ENCODE results near the gene ZNF710. TPM values are rescaled to one million over a fixed set of nuclear protein-coding genes. Genes with fewer than 3 reads are reported as not detected.

The ZNF710 gene
- total RNA-seq, 1 donor from 2014 or later, result 26.8 TPM

GRCh38 chr15:90022905-90023700 lies 22.0 kb downstream of the ZNF710 start:
- H3K36me3 ChIP-seq (ENCODE audit: control insufficient read depth, insufficient read depth, low read length), result no peaks in the 10 kb centered on the region
- TF ChIP-seq CTCF (IDR thresholded peaks at IDR 0.05; ENCODE audit: insufficient read depth, low read length, poor library complexity, severe bottlenecking), result no peak
- H3K27me3 ChIP-seq (ENCODE audit: control insufficient read depth, insufficient read depth, low read length), result no peaks in the 10 kb centered on the region
- H3K4me3 ChIP-seq (ENCODE audit: low read depth, low read length), result no peak overlapping the region
- DNase-seq (ENCODE audit: low read depth), result no peak

- Histone ChIP-seq H3K36me3 (ENCODE audit: control insufficient read depth, insufficient read depth, low read length) (no peaks in the 10 kb centered on the region), H3K27me3 (ENCODE audit: control insufficient read depth, insufficient read depth, low read length) (no peaks in the 10 kb centered on the region), H3K4me3 (ENCODE audit: low read depth, low read length) (no peak overlapping the region)
- no peak for TF ChIP-seq CTCF (IDR thresholded peaks at IDR 0.05; ENCODE audit: insufficient read depth, low read length, poor library complexity, severe bottlenecking)
- DNase-seq (ENCODE audit: low read depth), result no peak
These were observed 23.3 kb downstream of the ZNF710 start for GRCh38 chr15:90024406-90024805.

- no peaks in the 10 kb centered on the region for H3K36me3 ChIP-seq (ENCODE audit: control insufficient read depth, insufficient read depth, low read length)
These were observed 24.4 kb downstream of the ZNF710 start for GRCh38 chr15:90025489-90026033.

GRCh38 chr15:90028376-90028944 lies 27.3 kb downstream of the ZNF710 start:
- H3K4me3 ChIP-seq (ENCODE audit: low read depth, low read length), result no peak overlapping the region
- H3K36me3 ChIP-seq (ENCODE audit: control insufficient read depth, insufficient read depth, low read length), result no peaks in the 10 kb centered on the region
- no peak for DNase-seq (ENCODE audit: low read depth)
- no peaks in the 10 kb centered on the region for H3K27me3 ChIP-seq (ENCODE audit: control insufficient read depth, insufficient read depth, low read length)
- TF ChIP-seq CTCF (IDR thresholded peaks at IDR 0.05; ENCODE audit: insufficient read depth, low read length, poor library complexity, severe bottlenecking), result no peak

More at GRCh38 chr15:90025489-90026033, 24.4 kb downstream of the ZNF710 start:
- Histone ChIP-seq H3K27me3 (ENCODE audit: control insufficient read depth, insufficient read depth, low read length) (no peaks in the 10 kb centered on the region), H3K4me3 (ENCODE audit: low read depth, low read length) (no peak overlapping the region)
- no peak for DNase-seq (ENCODE audit: low read depth)
- no peak for TF ChIP-seq CTCF (IDR thresholded peaks at IDR 0.05; ENCODE audit: insufficient read depth, low read length, poor library complexity, severe bottlenecking)

- Histone ChIP-seq H3K27me3 (ENCODE audit: control insufficient read depth, insufficient read depth, low read length) (no peaks in the 10 kb centered on the region), H3K4me3 (ENCODE audit: low read depth, low read length) (no peak overlapping the region), H3K36me3 (ENCODE audit: control insufficient read depth, insufficient read depth, low read length) (no peaks in the 10 kb centered on the region)
- TF ChIP-seq CTCF (IDR thresholded peaks at IDR 0.05; ENCODE audit: insufficient read depth, low read length, poor library complexity, severe bottlenecking), result no peak
- DNase-seq (ENCODE audit: low read depth), result no peak
These were observed 27.9 kb downstream of the ZNF710 start for GRCh38 chr15:90029024-90029423.
